Upper lobe of left lung (tissue), 6 donors: Measurements from ENCODE around the gene CPLANE1. TPM values are rescaled to one million over a fixed set of nuclear protein-coding genes. Genes with fewer than 3 reads are reported as not detected.

Source experiments
- ATAC-seq, 2 donors: fragments of 200-7000 bp; cut with Tn5 transposase; one replicate each; pipeline ENCODE4 v1.9.1; 2022; ENCODE audit warnings: mild to moderate bottlenecking in 2 of 2, moderate library complexity in 2 of 2; ENCODE audit not compliant: low FRiP score in 2 of 2
- DNase-seq, 2 donors: peaks; one replicate each; pipeline ENCODE4 v3.0.0-alpha.2; 2019 to 2020
- H3K27ac ChIP-seq, 4 donors: fragments of 200-600 bp; sonication (generic); one replicate each; pipeline ENCODE4 v1.5.1; 2016 to 2019
- H3K27me3 ChIP-seq, 4 donors: fragments of 200-600 bp; sonication (generic); one replicate each; pipeline ENCODE4 v1.5.1; 2017 to 2019
- H3K36me3 ChIP-seq, 4 donors: fragments of 200-600 bp; sonication (generic); one replicate each; pipeline ENCODE4 v1.5.1; 2016 to 2019
- H3K4me1 ChIP-seq, 4 donors: fragments of 200-600 bp; sonication (generic); one replicate each; pipeline ENCODE4 v1.5.1; 2018 to 2019
- H3K4me3 ChIP-seq, 4 donors: fragments of 200-600 bp; sonication (generic); one replicate each; pipeline ENCODE4 v1.5.1; 2017 to 2019; ENCODE audit warnings: mild to moderate bottlenecking in 2 of 4, moderate library complexity in 1 of 4
- H3K9me3 ChIP-seq, 4 donors: fragments of 200-600 bp; sonication (generic); one replicate each; pipeline ENCODE4 v1.5.1; 2018 to 2019
- CTCF ChIP-seq, 6 experiments: fragments of 450-650 bp in 4 of 6; fragments of 200-600 bp in 2 of 6; sonication (generic) in 2 of 6; IDR thresholded peaks; one replicate each; pipeline ENCODE4 v1.5.1; 2016 to 2019; ENCODE audit warnings: antibody characterized with exemption in 6 of 6
- EP300 ChIP-seq, 4 donors: sonication (generic); formaldehyde crosslinking; IDR thresholded peaks; one replicate each; pipeline ENCODE4 v1.5.1; 2017; ENCODE audit warnings: antibody characterized with exemption in 4 of 4, control low read depth in 2 of 4
- POLR2A ChIP-seq, 4 donors: fragments of 450-650 bp; IDR thresholded peaks; one replicate each; pipeline ENCODE4 v1.5.1; 2016 to 2017; ENCODE audit warnings: antibody characterized with exemption in 4 of 4, mild to moderate bottlenecking in 2 of 4
- POLR2AphosphoS5 ChIP-seq, 2 donors: sonication (generic); formaldehyde crosslinking; IDR thresholded peaks; one replicate each; pipeline ENCODE4 v1.5.1; 2017; ENCODE audit warnings: antibody characterized with exemption in 2 of 2
- WGBS, 2 donors: methylation state at CpG; one replicate each; pipeline ENCODE4 v1.1.5; 2017 to 2018; 5-methylcytosine and 5-hydroxymethylcytosine counted together
- total RNA-seq, 6 donors: library from RNA; depleted of rRNA in 4 of 6; stranded (reverse); fragments of >200 nt in 4 of 6; gene quantifications; one replicate each; pipeline versions ENCODE4 v1.1.0 to v1.2.1, GENCODE V29; 2016 to 2021
- donor health status: DM: no; HTN: no; CAD: no; lungs with moderate emphysema.
- donor health status: DM: no; HTN: yes; CAD: no; lungs with severe emphysema.

The CPLANE1 gene
- total RNA-seq, 6 donors from 2014 or later = 15.5 to 58.0 (median 27.5) TPM

DNA sequence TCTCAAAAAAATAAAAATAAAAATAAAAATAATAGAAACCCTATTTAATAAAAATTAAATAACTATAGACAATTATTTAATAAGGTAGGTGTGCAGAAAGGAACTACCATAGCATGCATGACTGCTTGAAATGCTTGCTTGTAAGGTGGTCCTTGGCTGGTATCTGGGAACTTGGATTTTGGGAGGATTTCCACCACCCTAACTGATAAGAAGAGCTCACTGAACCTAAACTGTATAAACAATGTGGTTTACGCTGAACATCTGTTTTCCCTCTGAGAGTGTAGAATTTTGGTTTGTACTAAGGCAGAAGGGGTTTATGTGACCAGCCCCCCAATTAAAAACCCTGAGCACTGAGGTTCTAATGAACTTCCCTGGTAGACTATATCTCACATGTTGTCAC is 31.2 kb downstream of the CPLANE1 start:
- WGBS, 2 donors = 87 to 100% methylated on average over 1 of the region's 1 CpG

DNA sequence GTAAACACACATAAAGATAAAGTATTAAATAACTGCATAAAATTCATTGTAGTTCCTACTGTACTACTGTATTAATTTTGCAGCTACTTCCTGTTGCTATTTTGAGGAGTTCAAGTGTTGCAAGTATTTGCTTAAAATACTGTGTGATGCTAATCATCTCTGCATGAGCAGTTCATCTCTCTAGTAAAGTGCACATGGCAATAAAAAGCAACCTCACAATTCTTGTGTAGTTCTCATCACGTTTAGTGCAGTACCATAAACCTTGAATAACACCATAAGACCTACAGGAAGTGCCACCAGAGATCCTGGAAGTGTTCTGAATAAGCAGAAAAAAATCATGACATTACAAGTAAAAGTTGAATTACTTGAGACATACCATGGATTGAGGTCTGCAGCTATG is 34.6 kb downstream of the CPLANE1 start:
- H3K27me3 ChIP-seq = no peaks in the 10 kb centered on the region
- TF ChIP-seq POLR2AphosphoS5 (IDR thresholded peaks at IDR 0.05) = no peak
- TF ChIP-seq EP300 (IDR thresholded peaks at IDR 0.05) = no peak
- TF ChIP-seq POLR2A (IDR thresholded peaks at IDR 0.05) = no peak
- TF ChIP-seq CTCF (IDR thresholded peaks at IDR 0.05) = no peak
- 12 to 21% methylated on average over 1 of the region's 1 CpG for WGBS, 2 donors
- no peak overlapping the region for H3K4me3 ChIP-seq
- no peaks in the 10 kb centered on the region for H3K4me1 ChIP-seq
- ATAC-seq = no peak
- no peak for DNase-seq
- no peaks in the 10 kb centered on the region for H3K9me3 ChIP-seq
- no peak overlapping the region for H3K27ac ChIP-seq
- peaks cover 0 to 65% (median 29%) of the 10 kb centered on the region in 4 donors for H3K36me3 ChIP-seq

More for the DNA sequence above, 31.2 kb downstream of the CPLANE1 start:
- Histone ChIP-seq H3K9me3 (no peaks in the 10 kb centered on the region), H3K36me3 (peaks cover 0 to 60% (median 29%) of the 10 kb centered on the region in 4 donors), H3K4me1 (no peaks in the 10 kb centered on the region), H3K27ac (no peak overlapping the region), H3K4me3 (no peak overlapping the region), H3K27me3 (no peaks in the 10 kb centered on the region)
- ATAC-seq = no peak
- no peak for DNase-seq
- TF ChIP-seq EP300 (IDR thresholded peaks at IDR 0.05) (no peak), POLR2A (IDR thresholded peaks at IDR 0.05) (no peak), CTCF (IDR thresholded peaks at IDR 0.05) (no peak), POLR2AphosphoS5 (IDR thresholded peaks at IDR 0.05) (no peak)

- ATAC-seq = no peak
- Histone ChIP-seq H3K27ac (no peak overlapping the region), H3K36me3 (peaks cover 0 to 64% (median 22%) of the 10 kb centered on the region in 4 donors), H3K9me3 (no peaks in the 10 kb centered on the region), H3K4me3 (no peak overlapping the region), H3K4me1 (no peaks in the 10 kb centered on the region), H3K27me3 (no peaks in the 10 kb centered on the region)
- DNase-seq = no peak
- WGBS, 2 donors = 89 to 93% methylated on average over 3 of the region's 3 CpGs
- TF ChIP-seq POLR2AphosphoS5 (IDR thresholded peaks at IDR 0.05) = no peak
- TF ChIP-seq EP300 (IDR thresholded peaks at IDR 0.05) = no peak
- TF ChIP-seq POLR2A (IDR thresholded peaks at IDR 0.05) = no peak
Observed at GRCh38 chr5:37212096-37212495, 37.1 kb downstream of the CPLANE1 start.

- H3K27me3 ChIP-seq = no peaks in the 10 kb centered on the region
- H3K4me3 ChIP-seq = no peak overlapping the region
- no peak for TF ChIP-seq POLR2A (IDR thresholded peaks at IDR 0.05)
- TF ChIP-seq EP300 (IDR thresholded peaks at IDR 0.05) = no peak
- TF ChIP-seq POLR2AphosphoS5 (IDR thresholded peaks at IDR 0.05) = no peak
- no peak for TF ChIP-seq CTCF (IDR thresholded peaks at IDR 0.05)
- no peak overlapping the region for H3K27ac ChIP-seq
- DNase-seq = no peak
- no peak for ATAC-seq
- no peaks in the 10 kb centered on the region for H3K4me1 ChIP-seq
- 96 to 98% methylated on average over 10 of the region's 10 CpGs for WGBS, 2 donors
- H3K36me3 ChIP-seq = peaks cover 0 to 66% (median 20%) of the 10 kb centered on the region in 4 donors
- no peaks in the 10 kb centered on the region for H3K9me3 ChIP-seq
Observed at GRCh38 chr5:37211661-37212060, 37.5 kb downstream of the CPLANE1 start.

GRCh38 chr5:37208883-37209797 is 40.0 kb downstream of the CPLANE1 start:
- peak in 1 of 2 donors; percentile 71 for DNase-seq
- no peak overlapping the region for H3K27ac ChIP-seq
- no peaks in the 10 kb centered on the region for H3K27me3 ChIP-seq
- peak in 1 of 2 donors; percentile 78 for ATAC-seq
- no peaks in the 10 kb centered on the region for H3K9me3 ChIP-seq
- no peaks in the 10 kb centered on the region for H3K4me1 ChIP-seq
- WGBS, 2 donors = 86 to 94% methylated on average over 32 of the region's 32 CpGs
- TF ChIP-seq CTCF (IDR thresholded peaks at IDR 0.05) (no peak), POLR2AphosphoS5 (IDR thresholded peaks at IDR 0.05) (no peak), EP300 (IDR thresholded peaks at IDR 0.05) (no peak), POLR2A (IDR thresholded peaks at IDR 0.05) (no peak)
- peak overlapping the region in 2 of 4 donors; percentile 13 to 34 for H3K4me3 ChIP-seq
- peaks cover 0 to 79% (median 22%) of the 10 kb centered on the region in 4 donors for H3K36me3 ChIP-seq
